Measurements from ENCODE around the gene CRB3. TPM values are rescaled to one million over a fixed set of nuclear protein-coding genes. Genes with fewer than 3 reads are reported as not detected.
A peak's percentile ranks its signal among the peaks of the same experiment; 100 is the strongest.

The CRB3 gene
- total and polyA plus RNA-seq, 2 of the 8 experiments (the other 6 are each of a cell fraction or from before 2014, with no cell fraction given), result 21.1 to 24.6 TPM

DNA sequence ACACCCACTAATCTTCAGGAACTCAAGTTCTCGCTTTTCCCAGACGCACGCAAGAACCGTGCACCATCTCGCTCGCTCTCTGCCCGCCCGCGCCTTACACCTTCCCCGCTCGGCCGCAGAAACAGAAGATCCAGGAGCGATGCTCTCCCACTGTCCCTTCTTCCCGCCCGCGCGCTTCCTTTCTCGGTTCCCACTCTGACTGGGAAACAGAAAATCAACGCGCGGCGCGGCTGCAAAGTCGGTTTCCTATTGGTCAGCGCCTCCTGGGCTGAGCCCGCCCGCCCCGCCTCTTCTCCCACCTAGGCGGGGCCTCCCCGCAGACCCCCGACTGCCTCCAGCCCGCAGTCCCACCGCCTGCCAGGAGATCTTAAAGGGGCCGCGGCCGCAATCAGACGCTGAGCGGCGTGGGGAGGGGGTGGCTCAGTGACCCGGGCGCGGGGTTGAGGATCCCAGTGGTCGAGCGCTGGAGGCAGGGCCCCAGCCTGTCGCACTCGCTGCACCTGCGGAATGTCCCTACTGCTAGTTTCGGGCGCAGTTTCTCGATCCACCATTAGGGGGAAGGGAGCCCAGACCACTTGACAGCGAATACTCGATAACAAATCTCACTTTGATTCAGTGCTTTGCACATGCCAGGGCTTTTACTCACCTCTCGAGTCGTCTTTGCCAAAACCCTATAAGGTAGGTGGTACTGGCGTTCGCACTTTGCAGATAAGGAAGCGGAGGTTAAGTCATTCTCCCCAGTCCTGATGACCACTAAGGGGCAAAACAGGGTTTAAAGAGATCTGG lies 3.8 kb upstream of the CRB3 start (continued):
- TF ChIP-seq CHD7 (IDR thresholded peaks at IDR 0.05; ENCODE audit: insufficient replicate concordance, low read length) (no peak), CBX8 (IDR thresholded peaks at IDR 0.05; ENCODE audit: borderline replicate concordance, low read depth, low read length) (no peak), SRF (IDR thresholded peaks at IDR 0.05; ENCODE audit: low read depth, low read length) (no peak), POU5F1 (IDR thresholded peaks at IDR 0.05; ENCODE audit: low read depth, low read length) (no peak), KDM1A (IDR thresholded peaks at IDR 0.05; ENCODE audit: borderline replicate concordance, low read length) (no peak), EGR1 (IDR thresholded peaks at IDR 0.05; ENCODE audit: borderline replicate concordance, low read depth, low read length) (no peak), ZNF274 (IDR thresholded peaks at IDR 0.05; ENCODE audit: borderline replicate concordance, extremely low read depth, low read length) (no peak), PHF8 (conservative IDR thresholded peaks at IDR 0.05; ENCODE audit: low read depth, low read length) (no peak), RFX5 (IDR thresholded peaks at IDR 0.05; ENCODE audit: borderline replicate concordance, low read depth, low read length) (no peak), FOSL1 (IDR thresholded peaks at IDR 0.05; ENCODE audit: insufficient read depth, low read depth, low read length) (no peak), BACH1 (IDR thresholded peaks at IDR 0.05; ENCODE audit: low read length) (peak; percentile 28; the same call in 1 of the 2 replicates)

Measured in H1 (cell line).